Esophagus muscularis mucosa (tissue), 4 donors: ENCODE data around the gene KCNQ2. TPM values are rescaled to one million over a fixed set of nuclear protein-coding genes. Genes with fewer than 3 reads are reported as not detected.

ENCODE experiments used
- DNase-seq: peaks from one replicate; pipeline ENCODE4 v3.0.0-alpha.2; 2017; ENCODE audit errors: extremely low spot score
- H3K27ac ChIP-seq, 4 donors: fragments of 200-600 bp; sonication (generic); replicated peaks in 1 of 4; 1 replicate in 3 of 4; 2 replicates in 1 of 4; pipeline ENCODE4 v1.5.1; 2016 to 2019; ENCODE audit warnings: mild to moderate bottlenecking in 1 of 4
- H3K27me3 ChIP-seq, 4 donors: fragments of 200-600 bp; sonication (generic); one replicate each; pipeline versions ENCODE4 v1.5.1 to v1.6.0; 2016 to 2019
- H3K36me3 ChIP-seq, 4 donors: fragments of 200-600 bp; sonication (generic); one replicate each; pipeline ENCODE4 v1.5.1; 2016 to 2019
- H3K4me1 ChIP-seq, 4 donors: fragments of 200-600 bp; sonication (generic); one replicate each; pipeline ENCODE4 v1.5.1; 2016 to 2019
- H3K4me3 ChIP-seq, 4 donors: fragments of 200-600 bp; sonication (generic); 1 replicate in 2 of 4; 2 replicates in 2 of 4; pipeline ENCODE4 v1.5.1; 2016 to 2019; ENCODE audit warnings: mild to moderate bottlenecking in 4 of 4, moderate library complexity in 1 of 4
- H3K9me3 ChIP-seq, 4 donors: fragments of 200-600 bp; sonication (generic); 1 replicate in 3 of 4; 2 replicates in 1 of 4; pipeline ENCODE4 v1.5.1; 2016 to 2019
- EP300 ChIP-seq: sonication (generic); formaldehyde crosslinking; IDR thresholded peaks from one replicate; pipeline ENCODE4 v1.6.1; 2017; ENCODE audit warnings: antibody characterized with exemption
- POLR2A ChIP-seq: fragments of 450-650 bp; IDR thresholded peaks from one replicate; pipeline ENCODE4 v1.6.1; 2017; ENCODE audit warnings: antibody characterized with exemption, moderate library complexity, mild to moderate bottlenecking, low read depth
- POLR2AphosphoS5 ChIP-seq, 2 donors: sonication (generic); formaldehyde crosslinking; IDR thresholded peaks; one replicate each; pipeline ENCODE4 v1.6.1; 2017; ENCODE audit warnings: antibody characterized with exemption in 2 of 2
- WGBS: methylation state at CpG from one replicate; pipeline ENCODE4 v1.1.5; 2018; 5-methylcytosine and 5-hydroxymethylcytosine counted together
- intact Hi-C: fragments of 100-400 bp; cut with DNase I; formaldehyde crosslinking; loops from one replicate; pipeline ENCODE4 v1.15.1; 2023
- total RNA-seq, 4 donors: library from RNA; depleted of rRNA; stranded (reverse); fragments of >200 nt; gene quantifications; one replicate each; pipeline versions ENCODE4 v1.1.0 to v1.2.1, GENCODE V29; 2016
- TF ChIP-seq, protein P1 (sequence below), 3 experiments: fragments of 200-600 bp in 2 of 3; fragments of 450-650 bp in 1 of 3; sonication (generic) in 2 of 3; IDR thresholded peaks; one replicate each; pipeline ENCODE4 v1.5.1; 2017 to 2019; ENCODE audit warnings: antibody characterized with exemption in 3 of 3, mild to moderate bottlenecking in 2 of 3, moderate library complexity in 1 of 3

Gene KCNQ2
- total RNA-seq, 4 donors from 2014 or later, result 0.11 to 1.6 (median 0.50) TPM; not detected in 1

DNA sequence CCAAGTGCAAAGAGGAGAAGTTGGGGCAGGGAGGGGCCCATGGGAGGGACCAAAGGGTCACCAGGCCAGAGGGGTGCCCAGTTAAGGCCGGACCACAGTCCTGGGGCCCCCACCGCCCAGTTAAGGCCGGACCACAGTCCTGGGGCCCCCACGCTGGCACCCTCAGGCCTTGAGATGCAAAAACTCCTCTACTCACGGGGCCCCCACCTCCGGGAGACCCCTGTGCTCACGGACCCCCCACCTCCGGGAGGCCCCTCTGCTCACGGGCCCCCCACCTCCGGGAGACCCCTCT, 16.9 kb downstream of the KCNQ2 start:
- Histone ChIP-seq H3K9me3 (no peaks in the 10 kb centered on the region), H3K27me3 (peaks cover 0 to 95% (median 21%) of the 10 kb centered on the region in 4 donors), H3K27ac (no peak overlapping the region), H3K36me3 (no peaks in the 10 kb centered on the region), H3K4me1 (peaks cover 18 to 42% (median 38%) of the 10 kb centered on the region in 4 donors), H3K4me3 (no peak overlapping the region)
- WGBS, result 100% methylated on average over 4 of the region's 10 CpGs
- TF ChIP-seq POLR2AphosphoS5 (IDR thresholded peaks at IDR 0.05), result no peak
- TF ChIP-seq, protein P1, sequence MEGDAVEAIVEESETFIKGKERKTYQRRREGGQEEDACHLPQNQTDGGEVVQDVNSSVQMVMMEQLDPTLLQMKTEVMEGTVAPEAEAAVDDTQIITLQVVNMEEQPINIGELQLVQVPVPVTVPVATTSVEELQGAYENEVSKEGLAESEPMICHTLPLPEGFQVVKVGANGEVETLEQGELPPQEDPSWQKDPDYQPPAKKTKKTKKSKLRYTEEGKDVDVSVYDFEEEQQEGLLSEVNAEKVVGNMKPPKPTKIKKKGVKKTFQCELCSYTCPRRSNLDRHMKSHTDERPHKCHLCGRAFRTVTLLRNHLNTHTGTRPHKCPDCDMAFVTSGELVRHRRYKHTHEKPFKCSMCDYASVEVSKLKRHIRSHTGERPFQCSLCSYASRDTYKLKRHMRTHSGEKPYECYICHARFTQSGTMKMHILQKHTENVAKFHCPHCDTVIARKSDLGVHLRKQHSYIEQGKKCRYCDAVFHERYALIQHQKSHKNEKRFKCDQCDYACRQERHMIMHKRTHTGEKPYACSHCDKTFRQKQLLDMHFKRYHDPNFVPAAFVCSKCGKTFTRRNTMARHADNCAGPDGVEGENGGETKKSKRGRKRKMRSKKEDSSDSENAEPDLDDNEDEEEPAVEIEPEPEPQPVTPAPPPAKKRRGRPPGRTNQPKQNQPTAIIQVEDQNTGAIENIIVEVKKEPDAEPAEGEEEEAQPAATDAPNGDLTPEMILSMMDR (IDR thresholded peaks at IDR 0.05), result no peak
- TF ChIP-seq EP300, result no peak
- no peak for TF ChIP-seq POLR2A
- no peak for DNase-seq
- intact Hi-C loops, result no loop called here

DNA sequence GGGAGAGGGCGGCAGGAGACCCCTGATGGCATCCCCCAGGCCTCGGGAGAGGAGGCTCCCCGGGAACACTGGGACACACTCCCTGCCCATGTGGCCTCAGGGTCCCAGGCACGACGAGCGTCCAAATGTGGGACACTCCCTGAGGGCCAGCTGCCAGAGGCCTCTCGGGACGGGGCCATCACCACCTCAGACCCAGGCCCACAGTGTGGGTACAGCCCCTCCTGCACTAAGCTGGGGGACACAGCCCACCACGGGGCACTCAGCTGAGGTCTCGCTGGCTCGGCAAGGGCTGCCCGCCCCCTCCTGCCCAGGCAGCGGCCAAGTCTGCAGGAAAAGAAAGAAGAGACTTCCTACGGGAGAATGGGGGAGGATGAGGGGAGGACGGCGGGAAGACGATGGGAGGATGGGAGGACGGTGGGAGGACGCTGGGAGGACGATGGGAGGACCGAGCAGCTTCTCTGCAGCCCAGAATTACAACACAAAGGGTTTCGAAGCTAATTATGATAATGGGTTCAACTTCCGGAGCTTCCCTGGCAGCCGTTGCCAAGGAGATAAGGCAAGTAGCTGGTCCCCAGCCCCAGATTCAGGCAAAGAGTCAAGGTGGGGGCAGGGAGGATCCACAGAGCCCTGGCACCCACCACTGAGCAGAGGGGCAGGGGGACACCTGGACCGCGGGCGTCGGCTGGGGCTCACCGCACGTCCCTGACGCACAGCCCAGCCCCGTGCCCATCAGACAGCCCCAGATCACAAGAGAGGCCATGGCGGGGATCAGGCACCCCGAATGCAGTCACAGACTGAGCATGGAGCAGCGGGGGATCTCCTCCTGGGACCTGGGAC, 17.5 kb downstream of the KCNQ2 start:
- no peak for DNase-seq
- Histone ChIP-seq H3K4me3 (no peak overlapping the region), H3K4me1 (peaks cover 18 to 42% (median 38%) of the 10 kb centered on the region in 4 donors), H3K9me3 (no peaks in the 10 kb centered on the region), H3K27me3 (peaks cover 0 to 95% (median 19%) of the 10 kb centered on the region in 4 donors), H3K27ac (no peak overlapping the region), H3K36me3 (no peaks in the 10 kb centered on the region)
- TF ChIP-seq, protein P1 (IDR thresholded peaks at IDR 0.05), result no peak
- TF ChIP-seq POLR2AphosphoS5 (IDR thresholded peaks at IDR 0.05), result no peak
- no peak for TF ChIP-seq EP300
- no peak for TF ChIP-seq POLR2A
- WGBS, result 54% methylated on average over 15 of the region's 35 CpGs
- intact Hi-C loops, result no loop called here

DNA sequence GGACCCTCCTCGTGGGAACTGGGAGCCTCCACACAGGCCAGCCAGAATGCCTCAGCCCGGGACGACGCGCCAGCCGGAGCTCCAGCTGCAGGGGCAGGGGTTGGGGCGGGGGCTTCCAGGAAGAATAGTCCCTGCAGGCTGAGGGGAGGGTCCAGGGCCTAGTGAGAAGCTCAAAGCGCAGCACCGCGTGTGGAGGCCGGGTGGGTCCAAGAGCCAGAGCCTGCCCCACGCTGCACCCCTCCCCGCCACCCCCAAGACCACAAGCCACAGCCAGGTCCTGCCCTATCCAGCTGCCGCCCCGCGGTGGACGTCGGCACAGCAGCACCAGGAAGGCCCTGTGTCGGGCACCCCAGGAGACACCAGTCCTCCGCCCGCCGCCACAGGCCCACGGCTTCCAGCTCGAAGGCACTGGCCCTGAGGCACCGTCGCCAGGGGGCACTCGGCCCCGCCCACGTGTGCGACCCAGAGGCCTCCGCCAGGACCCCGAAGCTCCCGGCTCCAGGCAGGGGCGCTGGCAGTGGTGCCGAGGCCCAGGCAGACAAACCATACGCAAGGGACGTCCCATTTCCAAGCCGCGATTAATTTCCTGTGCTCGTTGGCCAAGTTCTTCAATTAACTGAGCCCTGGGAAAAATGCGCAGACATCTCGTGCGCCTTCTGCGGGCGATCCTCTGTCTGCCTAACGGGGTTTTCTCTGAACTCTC, 19.5 kb downstream of the KCNQ2 start:
- Histone ChIP-seq H3K4me3 (no peak overlapping the region), H3K4me1 (peaks cover 18 to 40% (median 37%) of the 10 kb centered on the region in 4 donors), H3K27ac (no peak overlapping the region), H3K9me3 (no peaks in the 10 kb centered on the region), H3K27me3 (peaks cover 0 to 99% (median 25%) of the 10 kb centered on the region in 4 donors), H3K36me3 (no peaks in the 10 kb centered on the region)
- intact Hi-C loops, result no loop called here
- TF ChIP-seq, protein P1 (IDR thresholded peaks at IDR 0.05), result no peak
- TF ChIP-seq EP300 (no peak), POLR2A (no peak), POLR2AphosphoS5 (IDR thresholded peaks at IDR 0.05) (no peak)
- WGBS, result 55% methylated on average over 24 of the region's 46 CpGs
- no peak for DNase-seq

DNA sequence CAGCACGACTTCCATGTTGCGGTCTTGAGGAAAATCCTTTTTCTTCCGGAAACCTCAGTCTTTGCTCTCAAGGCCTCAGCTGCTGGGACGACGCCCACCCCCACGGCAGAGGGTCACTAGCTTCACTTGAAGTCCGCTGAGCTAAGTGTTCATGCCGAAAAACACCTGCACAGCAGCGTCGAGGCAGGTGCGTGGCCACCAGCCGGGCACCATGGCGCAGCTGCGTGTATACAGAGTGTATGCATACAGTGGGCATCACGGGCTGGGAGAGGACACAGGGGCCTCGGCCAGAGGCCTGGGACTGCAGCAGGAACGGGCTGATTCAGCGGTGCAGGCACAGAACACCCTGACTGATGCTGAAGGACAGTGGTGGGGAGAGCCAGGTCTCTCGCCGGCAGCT, 20.1 kb downstream of the KCNQ2 start:
- 89% methylated on average over 17 of the region's 20 CpGs for WGBS
- H3K27ac ChIP-seq, result no peak overlapping the region
- H3K4me3 ChIP-seq, result no peak overlapping the region
- H3K27me3 ChIP-seq, result peaks cover 0 to 99% (median 25%) of the 10 kb centered on the region in 4 donors
- H3K4me1 ChIP-seq, result peaks cover 11 to 34% (median 31%) of the 10 kb centered on the region in 4 donors
- no peaks in the 10 kb centered on the region for H3K36me3 ChIP-seq
- TF ChIP-seq POLR2AphosphoS5 (IDR thresholded peaks at IDR 0.05) (no peak), POLR2A (no peak), EP300 (no peak)
- TF ChIP-seq, protein P1 (IDR thresholded peaks at IDR 0.05), result no peak
- DNase-seq, result no peak
- intact Hi-C loops, result no loop called here
- no peaks in the 10 kb centered on the region for H3K9me3 ChIP-seq
